Midbrain (tissue), 1 donor: ENCODE measurements around the gene CLCN6.

ENCODE experiments used
- DNase-seq: peaks from one replicate; lab custom pipeline; 2025; lab: John Stamatoyannopoulos, UW

CLCN6 gene, protein sequence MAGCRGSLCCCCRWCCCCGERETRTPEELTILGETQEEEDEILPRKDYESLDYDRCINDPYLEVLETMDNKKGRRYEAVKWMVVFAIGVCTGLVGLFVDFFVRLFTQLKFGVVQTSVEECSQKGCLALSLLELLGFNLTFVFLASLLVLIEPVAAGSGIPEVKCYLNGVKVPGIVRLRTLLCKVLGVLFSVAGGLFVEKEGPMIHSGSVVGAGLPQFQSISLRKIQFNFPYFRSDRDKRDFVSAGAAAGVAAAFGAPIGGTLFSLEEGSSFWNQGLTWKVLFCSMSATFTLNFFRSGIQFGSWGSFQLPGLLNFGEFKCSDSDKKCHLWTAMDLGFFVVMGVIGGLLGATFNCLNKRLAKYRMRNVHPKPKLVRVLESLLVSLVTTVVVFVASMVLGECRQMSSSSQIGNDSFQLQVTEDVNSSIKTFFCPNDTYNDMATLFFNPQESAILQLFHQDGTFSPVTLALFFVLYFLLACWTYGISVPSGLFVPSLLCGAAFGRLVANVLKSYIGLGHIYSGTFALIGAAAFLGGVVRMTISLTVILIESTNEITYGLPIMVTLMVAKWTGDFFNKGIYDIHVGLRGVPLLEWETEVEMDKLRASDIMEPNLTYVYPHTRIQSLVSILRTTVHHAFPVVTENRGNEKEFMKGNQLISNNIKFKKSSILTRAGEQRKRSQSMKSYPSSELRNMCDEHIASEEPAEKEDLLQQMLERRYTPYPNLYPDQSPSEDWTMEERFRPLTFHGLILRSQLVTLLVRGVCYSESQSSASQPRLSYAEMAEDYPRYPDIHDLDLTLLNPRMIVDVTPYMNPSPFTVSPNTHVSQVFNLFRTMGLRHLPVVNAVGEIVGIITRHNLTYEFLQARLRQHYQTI

DNA sequence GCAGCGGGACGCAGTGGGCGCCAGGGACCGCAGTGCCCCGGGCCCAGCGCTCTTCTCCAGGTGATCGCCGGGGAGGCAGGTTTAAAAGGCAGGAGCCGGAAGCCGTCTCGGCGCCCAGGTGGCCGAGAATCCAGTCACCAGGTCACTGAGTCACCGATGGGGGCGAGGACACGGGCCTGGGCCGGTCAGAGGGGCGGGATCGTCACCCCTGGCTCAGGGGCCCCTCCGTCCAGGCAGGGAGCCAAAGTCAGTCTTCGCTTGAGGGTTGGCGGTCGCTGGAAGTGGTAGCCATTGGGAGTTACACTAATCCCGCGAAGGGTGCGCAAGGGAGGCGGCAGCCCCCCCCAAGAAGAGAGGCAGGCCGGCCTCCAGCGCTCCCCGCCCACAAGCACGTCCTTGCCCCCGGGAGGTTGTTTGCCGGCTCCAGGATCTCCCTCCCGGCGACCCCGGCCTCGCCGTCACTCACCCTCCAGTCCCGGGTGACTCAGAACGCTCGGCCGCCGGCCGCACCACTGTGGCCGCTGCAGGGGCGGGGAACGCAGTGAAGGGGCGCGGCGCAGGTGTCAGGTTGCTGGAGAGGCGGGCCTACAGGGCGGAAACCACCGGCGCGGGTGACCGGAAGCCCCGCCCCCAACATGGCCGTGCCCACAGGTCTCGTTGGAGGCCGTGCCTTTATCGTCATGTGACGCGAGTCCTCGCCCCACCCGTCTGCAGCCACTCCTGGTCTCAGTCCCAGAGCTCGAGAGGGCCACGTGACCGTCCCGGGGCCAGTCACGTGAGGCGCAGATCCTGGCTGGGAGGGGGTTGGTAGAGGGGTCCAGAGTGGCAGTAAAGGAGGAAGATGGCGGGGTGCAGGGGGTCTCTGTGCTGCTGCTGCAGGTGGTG, at the start of gene CLCN6, which contains the start of gene MTHFR:
TSS of gene CLCN6 (plus strand) at position 770 of the 885 bp plus-strand sequence. CDS start at position 842, 72 bp downstream.
TSS of gene MTHFR (minus strand) at position 543 of the 885 bp plus-strand sequence. CDS start 2,848 bp downstream, outside the sequence.
- peak; percentile 99 for DNase-seq

DNA sequence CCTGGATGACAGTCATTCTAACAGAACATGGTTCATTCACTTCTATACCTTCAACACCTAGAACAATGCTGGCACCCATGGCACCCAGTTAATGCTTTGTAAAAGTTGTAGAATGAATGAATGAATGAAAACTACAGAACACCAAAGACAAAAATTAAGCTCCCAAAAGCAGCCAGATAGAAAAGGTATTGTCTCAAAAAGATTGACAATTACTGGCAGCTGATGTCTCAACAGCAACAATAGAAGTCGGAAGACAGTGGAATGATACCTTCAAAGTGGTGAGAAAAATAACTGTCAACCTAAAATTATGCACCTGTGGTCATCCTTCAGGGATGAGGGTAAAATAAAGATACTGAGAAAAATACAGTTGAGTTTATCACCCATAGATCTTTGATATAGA, 48.9 kb upstream of the CLCN6 start:
- no peak for DNase-seq

DNA sequence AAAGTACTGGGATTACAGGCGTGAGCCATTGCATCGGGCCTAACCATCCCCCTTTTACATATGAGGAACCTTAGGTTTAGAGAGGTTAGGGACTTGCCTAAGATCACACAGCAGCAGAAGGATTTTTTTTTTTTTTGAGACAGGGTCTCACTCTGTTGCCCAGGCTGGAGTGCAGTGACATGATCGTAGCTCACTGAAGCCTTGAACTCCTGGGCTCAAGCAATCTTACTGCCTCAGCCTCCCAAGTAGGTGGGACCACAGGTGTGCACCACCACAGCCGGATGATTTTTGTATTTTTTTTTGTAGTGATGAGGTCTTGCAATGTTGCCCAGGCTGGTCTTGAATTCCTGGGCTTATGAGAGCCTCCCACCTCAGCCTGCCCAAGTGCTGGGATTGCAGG, 46.2 kb upstream of the CLCN6 start:
- no peak for DNase-seq

DNA sequence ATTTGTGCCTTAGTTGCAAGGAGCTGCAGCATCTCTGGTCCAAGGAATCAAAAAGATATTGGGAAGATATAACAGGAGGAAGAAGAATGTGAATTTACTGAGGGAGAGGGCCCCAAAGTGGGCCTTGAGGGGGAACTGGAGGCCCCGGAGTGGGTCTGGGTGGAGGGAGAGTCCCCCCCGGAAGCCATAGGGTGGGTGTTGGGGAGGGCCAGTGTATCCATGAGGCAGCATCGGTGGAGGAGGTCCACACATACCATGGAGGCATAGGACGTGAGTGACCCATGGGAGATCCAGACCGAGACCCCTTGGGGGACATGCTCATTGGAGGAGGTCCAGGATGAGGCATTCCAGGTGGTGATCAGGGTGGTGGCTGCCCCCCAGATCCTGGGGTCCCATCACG, 44.7 kb upstream of the CLCN6 start:
- no peak for DNase-seq

DNA sequence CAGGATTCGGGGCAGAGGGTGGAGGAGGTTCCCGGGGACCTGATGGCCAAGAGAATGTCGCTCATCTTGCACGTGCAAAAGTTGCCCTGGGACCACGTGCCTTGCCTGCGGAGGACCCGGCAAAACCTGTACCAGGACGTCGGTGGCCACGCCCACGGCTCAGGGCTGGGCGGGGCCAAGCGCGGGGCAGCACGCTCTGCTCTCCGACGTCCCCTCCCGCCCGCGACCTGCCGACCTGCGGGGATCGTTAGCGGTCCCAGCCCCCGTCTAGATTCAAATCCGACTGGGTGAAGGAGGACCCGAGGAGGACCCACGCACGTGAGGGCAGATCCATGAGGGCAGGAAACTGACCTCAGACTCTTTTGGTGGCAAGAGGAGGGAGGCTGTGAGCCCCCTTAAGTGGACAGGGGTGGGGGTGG, 44.0 kb upstream of the CLCN6 start, which contains the start of gene C1orf167:
TSS of gene C1orf167 (plus strand) at position 206 of the 419 bp plus-strand sequence. CDS start 2,208 bp downstream, outside the sequence.
- no peak for DNase-seq

DNA sequence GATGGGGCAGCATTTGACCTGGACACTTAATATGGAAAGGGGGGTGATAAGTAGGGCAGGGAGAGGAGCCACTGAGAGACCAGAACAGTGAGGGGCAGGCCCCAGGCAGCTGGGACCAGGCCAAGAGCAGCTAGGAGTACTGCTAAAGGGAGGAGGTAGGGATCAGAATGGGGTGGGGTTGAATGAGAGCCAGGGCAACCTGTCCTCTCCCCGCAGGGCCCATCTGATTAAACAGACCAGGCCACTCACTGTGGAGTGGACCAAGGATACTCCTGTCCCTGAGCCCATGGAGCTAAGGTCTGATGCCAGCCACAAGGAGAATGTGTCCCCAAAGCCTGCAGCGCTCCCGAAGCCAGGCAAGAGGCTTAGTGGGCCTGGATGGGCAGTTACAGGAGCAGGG, 41.9 kb upstream of the CLCN6 start:
- DNase-seq = no peak

DNA sequence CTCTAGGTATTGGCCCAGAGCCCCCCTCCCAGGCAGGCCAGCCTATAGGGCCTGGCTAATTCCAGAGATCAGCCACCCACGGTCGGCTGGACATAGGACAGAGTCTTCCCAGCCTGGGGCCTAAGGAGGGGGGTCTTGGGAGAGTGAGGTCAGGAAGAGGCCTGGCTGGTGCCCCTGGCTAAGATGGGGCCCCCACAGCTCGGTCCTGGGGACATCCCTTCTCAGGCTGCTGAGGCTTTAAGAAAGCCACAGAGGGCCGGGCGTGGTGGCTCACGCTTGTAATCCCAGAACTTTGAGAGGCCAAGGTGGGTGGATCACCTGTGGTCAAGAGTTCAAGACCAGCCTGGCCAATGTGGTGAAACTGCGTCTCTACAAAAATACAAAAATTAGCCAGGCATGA, 41.5 kb upstream of the CLCN6 start:
- DNase-seq = no peak

DNA sequence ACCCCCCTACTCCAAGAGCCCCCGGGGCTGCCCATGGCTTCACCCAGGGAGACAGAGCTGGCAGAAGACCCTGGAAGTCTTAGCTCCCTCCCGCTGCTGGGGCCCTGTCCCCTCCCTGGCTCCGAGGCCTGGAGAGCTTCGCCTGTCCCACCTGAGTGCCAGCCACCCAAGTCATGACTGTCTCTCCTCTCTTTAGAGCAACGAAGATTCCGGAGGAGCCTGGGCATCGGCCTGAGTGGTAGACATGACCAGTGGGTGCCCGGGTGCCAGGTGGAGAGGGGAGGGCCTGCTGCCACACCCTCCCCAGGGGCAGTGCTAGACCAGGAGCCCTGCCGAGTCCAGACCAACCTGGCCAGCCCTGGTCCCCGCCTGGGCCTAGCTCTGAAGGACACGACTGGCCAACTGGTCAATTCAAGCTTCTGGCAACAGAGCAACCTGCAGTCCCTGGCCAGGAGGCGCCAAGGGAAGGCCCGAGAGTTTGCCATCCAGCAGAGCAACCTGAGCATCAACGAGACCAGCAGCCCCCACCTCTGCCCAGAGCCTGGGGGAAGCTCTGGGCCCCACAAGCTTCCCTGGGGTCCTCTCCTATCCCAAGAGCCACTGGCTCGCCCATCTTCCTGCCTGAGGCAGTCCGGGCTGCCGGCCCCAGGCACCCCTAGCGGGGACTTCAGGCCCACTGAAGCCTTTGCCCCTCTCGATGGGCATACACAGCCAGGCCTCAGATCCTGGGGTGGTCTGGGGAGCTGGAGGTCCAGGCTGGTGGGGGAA, 40.1 kb upstream of the CLCN6 start:
- DNase-seq = no peak

DNA sequence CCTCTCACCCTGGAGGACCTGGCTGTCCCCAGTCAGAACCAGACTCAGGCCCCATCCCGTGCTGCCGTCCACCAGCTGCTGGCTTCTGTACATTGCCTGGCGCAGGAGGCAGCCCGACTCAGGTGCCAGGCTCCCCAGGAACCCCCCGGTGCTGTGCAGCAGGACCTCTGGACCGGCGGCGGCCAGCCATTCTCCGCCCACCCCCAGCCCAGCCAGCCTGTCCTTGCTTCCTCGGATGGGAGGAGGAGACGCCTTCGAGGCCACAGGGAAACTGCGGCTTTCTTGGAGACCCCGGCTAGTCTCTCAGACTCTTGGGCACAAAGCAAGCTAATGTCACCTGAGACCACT, 39.6 kb upstream of the CLCN6 start:
- DNase-seq = no peak

DNA sequence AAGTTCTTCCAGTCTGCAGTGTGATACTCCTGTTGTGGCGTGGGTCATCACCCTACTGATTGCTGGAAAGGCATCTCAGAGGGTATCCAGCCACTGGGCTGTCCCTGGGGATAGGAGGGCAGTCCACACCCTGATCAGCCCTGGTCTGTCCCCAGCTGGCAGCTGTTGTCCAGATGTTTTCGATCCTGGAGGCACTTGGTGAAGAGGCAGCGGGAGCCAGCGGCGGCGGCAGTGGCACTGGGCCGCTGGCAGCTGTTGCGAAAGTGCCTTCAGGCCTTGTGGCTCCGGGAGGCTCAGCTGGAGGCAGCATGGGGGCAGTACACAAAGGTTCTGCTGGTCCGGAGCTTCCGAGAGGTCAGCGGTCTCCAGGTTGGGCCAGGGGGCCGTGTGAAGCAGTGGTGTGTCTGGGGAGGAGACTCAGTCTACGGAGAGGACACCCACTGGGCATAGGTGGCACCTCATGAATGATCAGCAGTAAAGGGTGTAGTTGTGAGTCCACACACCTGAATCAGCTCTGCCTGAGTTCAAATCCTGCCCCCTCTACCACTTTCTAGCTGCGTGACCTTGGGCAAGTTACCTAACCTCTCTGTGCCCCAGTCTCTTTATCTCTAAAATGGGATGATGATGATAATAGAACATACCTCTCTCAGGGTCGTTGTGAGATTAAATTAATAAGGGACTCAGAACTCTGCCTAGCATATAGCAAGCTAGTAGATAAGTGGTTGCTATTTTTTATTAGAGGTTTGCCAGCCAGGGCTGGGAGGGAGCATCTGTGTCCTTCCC, 37.9 kb upstream of the CLCN6 start:
- DNase-seq = no peak

DNA sequence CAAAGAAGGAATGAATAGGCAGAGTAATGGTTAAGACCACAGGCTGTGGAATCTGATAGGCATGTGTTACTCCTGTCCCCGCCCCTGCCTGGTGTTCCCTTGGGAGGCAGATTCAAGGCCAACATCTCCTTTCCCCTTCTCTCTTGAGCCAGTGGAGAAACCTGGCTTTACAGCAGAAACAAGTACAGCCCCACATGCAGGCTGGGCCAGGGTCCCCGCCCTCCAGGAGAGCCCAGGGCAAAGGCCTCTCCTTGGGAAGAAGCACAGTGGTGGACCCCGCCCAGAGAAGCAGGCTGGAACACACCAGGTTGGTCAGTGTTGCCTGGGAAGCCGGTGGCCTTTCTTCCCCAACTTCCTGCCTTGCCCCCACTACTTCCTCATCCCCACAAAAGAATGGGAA, 37.2 kb upstream of the CLCN6 start:
- DNase-seq = no peak

DNA sequence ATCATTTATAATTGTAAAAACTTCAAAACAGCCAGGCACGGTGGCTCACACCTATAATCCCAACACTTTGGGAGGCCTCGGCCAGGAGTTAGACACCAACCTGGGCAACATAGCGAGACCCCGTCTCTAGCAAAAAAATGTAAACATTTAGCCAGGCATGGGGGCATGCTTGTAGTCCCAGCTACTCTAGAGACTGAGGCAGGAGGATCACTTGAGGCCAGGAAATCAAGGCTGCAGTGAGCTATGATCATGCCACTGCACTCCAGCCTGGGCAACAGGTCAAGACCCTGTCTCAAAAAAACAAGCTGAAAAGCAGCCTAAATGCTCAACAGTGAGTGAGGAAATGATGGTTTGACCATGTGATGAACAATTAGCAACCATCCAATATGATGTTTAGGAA, 36.7 kb upstream of the CLCN6 start:
- DNase-seq = no peak

DNA sequence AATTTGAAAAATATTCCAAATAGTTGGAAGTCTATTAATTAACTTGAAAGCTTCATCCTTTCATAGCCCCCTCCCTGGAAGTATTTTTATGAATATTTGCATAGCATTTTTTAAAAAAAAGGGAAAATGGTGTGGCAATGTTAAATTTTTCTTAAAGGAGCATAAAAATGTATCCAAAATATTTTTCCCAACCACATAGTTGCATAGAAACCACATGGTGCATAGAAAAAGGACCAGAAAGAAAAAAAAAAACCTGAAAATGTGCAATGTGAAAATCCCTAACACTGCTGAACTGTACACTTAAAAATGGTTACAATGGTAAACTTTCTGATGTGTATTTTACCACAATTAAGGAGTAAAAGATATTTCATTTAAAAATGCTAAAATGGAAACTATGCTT, 36.0 kb upstream of the CLCN6 start:
- no peak for DNase-seq

DNA sequence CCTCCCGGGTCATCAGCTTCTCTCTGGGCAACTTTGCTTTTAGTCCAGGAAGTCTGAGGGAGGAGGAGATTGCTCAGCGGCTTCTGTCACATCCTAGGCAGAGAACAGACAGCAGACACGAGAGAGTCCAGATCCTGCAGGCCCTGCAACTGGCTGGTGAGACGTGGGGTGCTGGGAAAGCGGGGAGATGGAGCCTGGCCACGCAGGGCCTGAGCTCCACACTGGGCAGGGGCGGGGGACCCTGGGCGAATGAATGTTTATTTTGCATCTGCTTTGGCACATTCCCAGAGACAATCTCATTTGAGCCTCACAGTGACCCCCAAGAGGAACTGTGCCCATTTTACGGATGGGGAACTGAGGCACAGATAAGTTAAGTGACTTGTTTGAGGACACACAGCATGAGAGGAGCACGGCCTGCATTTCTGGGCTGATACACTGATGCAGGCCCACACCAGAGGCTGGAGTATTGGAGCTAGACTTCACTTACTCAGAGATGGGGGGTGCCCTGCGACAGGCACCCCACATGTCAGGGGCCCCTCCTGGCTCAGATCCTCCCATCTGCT, 34.4 kb upstream of the CLCN6 start:
- DNase-seq = no peak

DNA sequence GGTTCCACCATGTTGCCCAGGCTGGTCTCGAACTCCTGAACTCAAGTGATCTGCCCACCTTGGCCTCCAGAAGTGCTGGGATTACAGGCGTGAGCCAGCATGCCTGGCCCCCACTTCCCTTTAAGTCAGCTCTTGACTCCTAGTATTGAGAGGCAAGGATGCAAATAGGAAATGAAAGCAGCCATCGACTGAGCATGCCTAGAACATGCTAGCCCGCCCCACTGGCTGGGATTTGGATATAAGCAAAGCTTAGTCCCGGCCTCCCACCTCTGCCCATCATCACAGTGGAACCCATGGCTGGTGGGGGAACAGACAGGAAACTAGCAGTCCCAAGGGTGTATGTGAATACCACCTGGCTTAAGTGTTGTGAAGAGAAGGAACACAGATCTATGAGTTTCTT, 33.5 kb upstream of the CLCN6 start:
- no peak for DNase-seq

DNA sequence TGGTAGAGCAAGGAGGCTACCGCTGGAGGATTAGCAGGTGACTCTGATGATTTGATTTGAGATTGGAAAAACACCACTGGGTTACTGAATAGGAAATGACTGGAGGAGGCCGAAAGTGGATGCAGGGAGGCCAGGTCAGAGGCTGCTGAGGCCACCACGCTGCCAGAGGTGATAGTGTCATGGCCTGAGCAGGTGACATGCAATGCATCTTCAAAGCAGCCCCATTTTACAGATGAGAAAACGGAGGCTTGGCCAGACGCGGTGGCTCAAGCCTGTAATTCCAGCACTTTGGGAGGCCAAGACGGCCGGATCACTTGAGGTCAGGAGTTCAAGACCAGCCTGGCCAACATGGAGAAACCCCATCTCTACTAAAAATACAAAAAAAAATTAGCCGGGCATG, 31.2 kb upstream of the CLCN6 start:
- DNase-seq = no peak

DNA sequence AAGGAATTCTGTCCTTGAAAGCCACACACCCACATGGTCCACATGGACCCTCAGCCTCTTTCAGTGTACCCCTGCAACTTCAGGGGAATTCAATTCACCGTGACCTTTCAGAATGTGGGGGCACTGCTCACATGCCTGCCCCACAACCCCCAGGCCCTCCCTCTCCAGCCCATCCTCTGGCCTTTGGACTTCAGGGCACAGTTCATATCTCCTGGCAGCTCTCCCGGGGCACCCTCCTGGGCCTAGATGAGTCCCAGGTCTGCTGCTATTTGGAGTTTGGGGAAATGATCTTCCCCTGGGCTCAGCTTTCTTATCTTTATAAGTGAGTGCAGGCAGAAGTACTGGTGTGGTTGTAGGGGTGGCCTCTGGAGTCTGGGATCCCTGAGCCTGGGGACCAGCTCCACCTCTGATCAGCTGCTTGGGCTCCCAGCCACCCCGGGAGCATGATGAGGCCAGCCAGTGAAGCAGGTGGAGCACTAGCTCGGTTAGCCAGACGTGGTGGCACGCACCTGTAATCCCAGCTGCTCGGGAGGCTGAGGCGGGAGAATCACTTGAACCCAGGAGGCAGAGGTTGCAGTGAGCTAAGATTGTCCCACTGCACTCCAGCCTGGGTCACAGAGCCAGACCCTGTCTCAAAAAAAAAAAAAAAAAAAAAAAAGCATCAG, 28.2 kb upstream of the CLCN6 start:
- no peak for DNase-seq

DNA sequence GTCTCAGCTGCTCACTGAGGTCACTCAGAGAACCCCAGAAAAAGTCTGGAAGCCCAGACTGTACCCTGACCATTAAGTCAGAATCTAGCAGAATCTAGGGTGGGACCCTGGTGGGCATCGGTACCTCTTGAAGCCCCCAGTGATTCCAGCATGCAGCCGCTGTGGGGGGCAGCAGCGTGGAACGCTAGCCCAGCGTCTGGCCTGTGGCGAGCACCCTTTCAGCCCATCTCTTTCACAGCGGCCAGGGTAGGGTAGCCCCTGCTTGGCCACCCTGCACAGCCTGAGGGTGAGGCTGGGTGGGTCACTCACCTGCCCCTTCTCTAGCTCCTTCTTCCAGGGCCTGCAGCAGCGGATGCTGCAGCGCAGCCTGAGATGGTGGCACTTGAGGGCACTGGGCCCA, 27.7 kb upstream of the CLCN6 start:
- no peak for DNase-seq

DNA sequence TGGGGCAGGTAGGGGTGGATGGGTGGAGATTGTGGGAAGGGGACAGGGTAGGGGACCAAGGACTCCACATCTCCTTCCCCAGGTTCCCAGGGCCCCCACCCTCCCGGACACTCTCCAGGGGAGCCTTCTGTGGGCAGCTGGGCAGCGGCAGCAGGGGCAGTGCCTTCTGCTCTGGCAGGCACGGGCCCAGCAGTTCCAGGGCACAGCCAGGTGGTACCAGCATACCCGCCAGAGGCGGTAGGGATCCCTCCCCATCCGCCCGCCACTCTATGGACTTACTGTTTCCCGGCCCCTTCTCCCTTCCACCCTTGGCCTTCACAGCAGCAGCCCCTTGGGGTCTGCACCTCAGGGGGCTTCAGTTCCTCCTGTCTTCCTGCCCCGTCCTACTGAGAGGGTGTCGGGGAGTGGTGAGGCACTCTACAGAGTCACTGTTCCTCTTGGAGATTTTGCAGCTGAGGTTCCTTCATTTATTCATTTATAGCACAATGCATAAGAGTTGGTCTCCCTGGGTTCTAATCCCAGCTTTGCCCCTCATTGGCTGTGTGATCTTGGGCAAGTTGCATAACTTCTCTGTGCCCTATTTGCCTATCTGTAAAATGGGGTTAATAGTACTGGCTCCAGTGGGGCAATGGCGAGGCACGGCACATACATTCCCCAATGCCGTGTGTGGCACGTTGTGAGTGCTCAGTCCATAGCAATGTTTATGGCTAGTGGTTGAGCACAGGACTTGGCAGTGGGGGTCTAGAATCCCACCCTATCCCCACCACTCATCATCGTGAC, 27.0 kb upstream of the CLCN6 start:
- no peak for DNase-seq
